ENCODE results near the gene AGAP9.
"Not testable (repeated sequence)": the region's sequence is repeated elsewhere in the genome, so short reads cannot be mapped to it uniquely, and the experiment has no call there.

Gene AGAP9

GRCh38 chr10:47456079-47456785 is 67.2 kb downstream of the AGAP9 start:
- ATAC-seq (ENCODE audit: low read depth) (no peak), DNase-seq (ENCODE audit: low spot score) (no peak)
- TF ChIP-seq, protein P1, sequence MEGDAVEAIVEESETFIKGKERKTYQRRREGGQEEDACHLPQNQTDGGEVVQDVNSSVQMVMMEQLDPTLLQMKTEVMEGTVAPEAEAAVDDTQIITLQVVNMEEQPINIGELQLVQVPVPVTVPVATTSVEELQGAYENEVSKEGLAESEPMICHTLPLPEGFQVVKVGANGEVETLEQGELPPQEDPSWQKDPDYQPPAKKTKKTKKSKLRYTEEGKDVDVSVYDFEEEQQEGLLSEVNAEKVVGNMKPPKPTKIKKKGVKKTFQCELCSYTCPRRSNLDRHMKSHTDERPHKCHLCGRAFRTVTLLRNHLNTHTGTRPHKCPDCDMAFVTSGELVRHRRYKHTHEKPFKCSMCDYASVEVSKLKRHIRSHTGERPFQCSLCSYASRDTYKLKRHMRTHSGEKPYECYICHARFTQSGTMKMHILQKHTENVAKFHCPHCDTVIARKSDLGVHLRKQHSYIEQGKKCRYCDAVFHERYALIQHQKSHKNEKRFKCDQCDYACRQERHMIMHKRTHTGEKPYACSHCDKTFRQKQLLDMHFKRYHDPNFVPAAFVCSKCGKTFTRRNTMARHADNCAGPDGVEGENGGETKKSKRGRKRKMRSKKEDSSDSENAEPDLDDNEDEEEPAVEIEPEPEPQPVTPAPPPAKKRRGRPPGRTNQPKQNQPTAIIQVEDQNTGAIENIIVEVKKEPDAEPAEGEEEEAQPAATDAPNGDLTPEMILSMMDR (IDR thresholded peaks at IDR 0.05; ENCODE audit: poor library complexity, severe bottlenecking) = no peak

GRCh38 chr10:47455350-47456078 is 67.9 kb downstream of the AGAP9 start:
- H3K4me3 ChIP-seq (ENCODE audit: severe bottlenecking); DNase-seq (ENCODE audit: low spot score); H3K27me3 ChIP-seq (ENCODE audit: insufficient read depth, poor library complexity, severe bottlenecking); H3K9me3 ChIP-seq (ENCODE audit: severe bottlenecking); H3K4me1 ChIP-seq (ENCODE audit: insufficient read depth, poor library complexity, severe bottlenecking); ATAC-seq (ENCODE audit: low read depth); H3K27ac ChIP-seq (ENCODE audit: poor library complexity, severe bottlenecking); H3K36me3 ChIP-seq (ENCODE audit: low read depth): not testable (repeated sequence)

More at GRCh38 chr10:47456079-47456785, 67.2 kb downstream of the AGAP9 start:
- peaks cover 5% of the 10 kb centered on the region for H3K4me1 ChIP-seq (ENCODE audit: insufficient read depth, poor library complexity, severe bottlenecking)
- H3K27me3 ChIP-seq (ENCODE audit: insufficient read depth, poor library complexity, severe bottlenecking) = no peaks in the 10 kb centered on the region
- no peak overlapping the region for H3K4me3 ChIP-seq (ENCODE audit: severe bottlenecking)
- no peaks in the 10 kb centered on the region for H3K9me3 ChIP-seq (ENCODE audit: severe bottlenecking)
- H3K27ac ChIP-seq (ENCODE audit: poor library complexity, severe bottlenecking) = no peak overlapping the region
- no peaks in the 10 kb centered on the region for H3K36me3 ChIP-seq (ENCODE audit: low read depth)

- TF ChIP-seq, protein P1 (IDR thresholded peaks at IDR 0.05; ENCODE audit: poor library complexity, severe bottlenecking) = no peak
- no peak overlapping the region for H3K27ac ChIP-seq (ENCODE audit: poor library complexity, severe bottlenecking)
- H3K4me3 ChIP-seq (ENCODE audit: severe bottlenecking) = no peak overlapping the region
- no peak for DNase-seq (ENCODE audit: low spot score)
- H3K36me3 ChIP-seq (ENCODE audit: low read depth) = no peaks in the 10 kb centered on the region
- no peak for ATAC-seq (ENCODE audit: low read depth)
- peaks cover 5% of the 10 kb centered on the region for H3K4me1 ChIP-seq (ENCODE audit: insufficient read depth, poor library complexity, severe bottlenecking)
- H3K9me3 ChIP-seq (ENCODE audit: severe bottlenecking) = no peaks in the 10 kb centered on the region
- no peaks in the 10 kb centered on the region for H3K27me3 ChIP-seq (ENCODE audit: insufficient read depth, poor library complexity, severe bottlenecking)
These were observed 68.7 kb downstream of the AGAP9 start for GRCh38 chr10:47454780-47455058.

DNA sequence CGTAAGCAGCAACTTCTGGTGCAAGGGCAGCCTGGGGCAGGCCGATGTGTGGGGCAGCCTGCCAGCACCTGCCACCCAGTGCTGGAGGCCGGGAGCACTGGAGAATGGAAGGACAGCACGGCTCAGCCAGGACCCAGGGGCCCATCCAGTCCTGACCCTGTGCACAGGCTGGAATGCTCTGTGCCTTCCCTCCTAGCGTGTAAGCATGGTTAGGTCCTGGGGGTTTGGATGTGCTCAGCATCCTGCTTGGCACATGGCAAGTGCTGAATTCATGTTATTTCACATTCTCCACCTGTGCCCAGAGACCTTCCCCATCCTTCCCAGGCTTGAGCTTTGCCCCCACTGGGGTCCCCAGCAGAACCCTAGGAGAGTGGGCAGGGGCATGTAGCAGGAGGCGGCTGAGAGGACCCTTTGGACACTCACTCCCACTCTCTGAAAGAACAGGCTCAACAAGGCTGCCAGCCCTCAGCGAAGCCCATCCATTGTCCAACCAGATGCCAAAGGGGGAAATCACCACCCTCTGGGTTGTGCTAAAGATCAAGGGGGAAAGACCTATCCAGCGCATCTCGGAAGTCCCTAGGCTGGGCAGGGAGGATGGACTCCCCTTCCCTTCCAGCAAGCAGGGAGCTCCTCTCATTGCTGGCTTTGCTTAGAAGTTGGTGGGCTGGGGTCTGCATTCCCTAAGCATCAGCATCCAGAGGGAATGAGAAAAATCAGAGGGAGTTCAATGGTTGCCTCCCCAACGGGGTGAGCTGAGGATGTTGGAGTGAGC is 69.2 kb downstream of the AGAP9 start:
- Histone ChIP-seq H3K36me3 (ENCODE audit: low read depth) (no peaks in the 10 kb centered on the region), H3K27me3 (ENCODE audit: insufficient read depth, poor library complexity, severe bottlenecking) (no peaks in the 10 kb centered on the region), H3K4me3 (ENCODE audit: severe bottlenecking) (no peak overlapping the region), H3K27ac (ENCODE audit: poor library complexity, severe bottlenecking) (no peak overlapping the region), H3K4me1 (ENCODE audit: insufficient read depth, poor library complexity, severe bottlenecking) (peaks cover 5% of the 10 kb centered on the region), H3K9me3 (ENCODE audit: severe bottlenecking) (no peaks in the 10 kb centered on the region)
- no peak for DNase-seq (ENCODE audit: low spot score)
- TF ChIP-seq, protein P1 (IDR thresholded peaks at IDR 0.05; ENCODE audit: poor library complexity, severe bottlenecking) = no peak
- ATAC-seq (ENCODE audit: low read depth) = no peak

DNA sequence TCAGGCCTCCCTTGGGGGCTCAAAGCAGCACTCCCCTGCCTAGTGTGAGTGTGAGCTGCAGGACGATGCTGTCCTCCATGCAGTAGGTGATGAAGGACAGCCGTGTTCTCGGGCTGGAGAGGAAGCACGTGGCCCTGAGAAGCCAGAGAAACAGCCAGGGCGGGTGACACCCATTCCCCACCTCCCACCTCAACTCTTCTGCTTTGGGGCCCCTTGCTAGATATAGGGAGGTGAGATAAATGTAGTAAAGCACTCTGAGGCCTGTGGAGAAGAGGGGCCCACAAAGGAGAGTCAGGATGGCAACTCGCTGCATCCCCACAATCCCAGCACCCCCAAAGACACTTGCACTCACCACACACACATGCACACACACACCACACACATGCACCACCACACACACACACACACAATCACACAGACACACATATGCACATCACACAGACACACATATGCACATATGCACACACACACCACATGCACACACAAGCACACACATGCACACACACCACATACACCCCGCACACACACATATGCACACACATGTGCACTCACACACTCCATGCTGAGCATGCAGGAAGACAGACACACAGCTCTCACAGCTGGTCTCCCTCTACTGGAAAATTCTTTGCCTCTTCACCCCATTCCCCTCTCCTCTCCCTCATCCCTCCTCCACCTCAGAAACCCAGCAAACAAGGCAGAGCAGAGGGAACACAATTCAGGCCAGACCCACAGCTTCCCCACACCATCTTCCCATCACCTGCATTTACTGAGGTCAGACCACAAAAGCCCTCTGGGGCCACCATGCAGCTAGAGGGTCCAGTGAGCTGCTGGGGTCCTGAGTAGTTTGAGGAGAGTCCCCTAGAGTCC is 70.1 kb downstream of the AGAP9 start:
- Histone ChIP-seq H3K4me3 (ENCODE audit: severe bottlenecking) (no peak overlapping the region), H3K36me3 (ENCODE audit: low read depth) (no peaks in the 10 kb centered on the region), H3K9me3 (ENCODE audit: severe bottlenecking) (no peaks in the 10 kb centered on the region), H3K4me1 (ENCODE audit: insufficient read depth, poor library complexity, severe bottlenecking) (no peaks in the 10 kb centered on the region), H3K27me3 (ENCODE audit: insufficient read depth, poor library complexity, severe bottlenecking) (no peaks in the 10 kb centered on the region), H3K27ac (ENCODE audit: poor library complexity, severe bottlenecking) (no peak overlapping the region)
- DNase-seq (ENCODE audit: low spot score) (no peak), ATAC-seq (ENCODE audit: low read depth) (no peak)
- TF ChIP-seq, protein P1 (IDR thresholded peaks at IDR 0.05; ENCODE audit: poor library complexity, severe bottlenecking) = no peak

Measured in RWPE2 (cell line).